ENCODE results near the gene GTF3C4.

GTF3C4 gene

DNA sequence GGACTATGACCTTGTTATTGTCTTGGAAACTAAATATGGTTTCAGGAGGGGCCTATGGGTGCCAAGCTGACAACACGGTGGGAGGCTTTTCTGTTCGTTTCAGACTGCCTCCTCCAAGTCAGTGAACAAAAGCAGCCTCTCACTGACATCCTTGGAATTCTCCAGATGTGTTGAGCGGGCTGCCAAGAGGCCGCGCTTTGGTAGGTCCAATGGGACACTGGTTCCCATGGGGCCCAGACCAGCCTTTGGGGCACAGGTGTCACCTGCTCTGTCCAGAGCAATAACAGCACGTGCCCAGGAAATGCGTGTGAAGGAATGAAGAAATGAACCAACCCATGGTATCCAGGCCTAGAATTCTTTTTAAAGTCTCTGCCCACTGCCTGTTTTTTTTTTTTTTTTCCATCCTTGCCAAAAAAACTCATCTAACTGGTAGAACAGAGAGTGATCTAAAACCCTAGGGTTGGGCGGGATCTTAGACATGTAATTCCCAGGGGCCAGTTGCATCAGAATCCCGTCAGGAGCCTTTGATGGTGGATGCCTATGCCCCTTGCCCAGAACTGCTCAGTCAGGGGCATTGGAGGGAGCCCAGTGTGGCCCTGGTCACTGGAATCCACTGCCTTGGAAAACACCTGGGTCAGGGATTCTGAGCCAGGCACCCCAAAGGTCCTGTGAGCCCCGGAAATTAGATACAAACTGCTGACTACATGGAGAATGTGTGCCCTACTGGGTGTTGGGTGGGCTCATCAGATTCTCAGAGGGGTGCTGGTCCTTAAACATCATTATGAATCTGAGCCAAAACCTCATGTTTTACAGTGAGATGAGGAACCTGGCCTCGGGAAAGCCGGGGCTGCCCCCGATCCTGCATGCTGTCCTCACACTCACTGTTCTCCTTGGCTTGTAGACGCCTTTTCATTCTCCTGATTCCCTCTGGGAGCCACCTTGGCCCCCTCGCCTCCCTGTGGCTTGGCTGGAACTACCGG lies 60.1 kb downstream of the GTF3C4 start:
- FAIRE-seq, result no peak
- no peak for DNase-seq (ENCODE audit: low spot score)

DNA sequence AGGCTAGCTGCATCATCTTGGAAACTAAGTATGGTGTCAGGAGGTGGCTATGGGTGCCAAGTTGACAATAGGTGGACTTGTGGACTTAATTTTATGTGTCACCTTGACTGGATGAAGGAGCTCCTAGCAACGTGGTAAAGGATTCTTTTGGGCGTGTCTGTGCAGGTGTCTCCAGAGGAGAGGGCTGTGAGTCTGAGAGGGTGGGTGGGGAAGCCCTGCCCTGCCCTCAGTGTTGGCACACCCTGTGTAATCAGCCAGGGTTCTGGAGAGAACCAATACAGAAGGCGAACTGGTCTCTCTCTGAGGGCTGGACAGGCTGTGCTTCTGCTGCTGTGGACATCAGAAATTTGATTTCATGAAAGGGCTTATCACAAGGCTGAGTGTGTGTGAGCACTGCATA lies 61.0 kb downstream of the GTF3C4 start:
- DNase-seq (ENCODE audit: low spot score) (no peak), FAIRE-seq (no peak)

DNA sequence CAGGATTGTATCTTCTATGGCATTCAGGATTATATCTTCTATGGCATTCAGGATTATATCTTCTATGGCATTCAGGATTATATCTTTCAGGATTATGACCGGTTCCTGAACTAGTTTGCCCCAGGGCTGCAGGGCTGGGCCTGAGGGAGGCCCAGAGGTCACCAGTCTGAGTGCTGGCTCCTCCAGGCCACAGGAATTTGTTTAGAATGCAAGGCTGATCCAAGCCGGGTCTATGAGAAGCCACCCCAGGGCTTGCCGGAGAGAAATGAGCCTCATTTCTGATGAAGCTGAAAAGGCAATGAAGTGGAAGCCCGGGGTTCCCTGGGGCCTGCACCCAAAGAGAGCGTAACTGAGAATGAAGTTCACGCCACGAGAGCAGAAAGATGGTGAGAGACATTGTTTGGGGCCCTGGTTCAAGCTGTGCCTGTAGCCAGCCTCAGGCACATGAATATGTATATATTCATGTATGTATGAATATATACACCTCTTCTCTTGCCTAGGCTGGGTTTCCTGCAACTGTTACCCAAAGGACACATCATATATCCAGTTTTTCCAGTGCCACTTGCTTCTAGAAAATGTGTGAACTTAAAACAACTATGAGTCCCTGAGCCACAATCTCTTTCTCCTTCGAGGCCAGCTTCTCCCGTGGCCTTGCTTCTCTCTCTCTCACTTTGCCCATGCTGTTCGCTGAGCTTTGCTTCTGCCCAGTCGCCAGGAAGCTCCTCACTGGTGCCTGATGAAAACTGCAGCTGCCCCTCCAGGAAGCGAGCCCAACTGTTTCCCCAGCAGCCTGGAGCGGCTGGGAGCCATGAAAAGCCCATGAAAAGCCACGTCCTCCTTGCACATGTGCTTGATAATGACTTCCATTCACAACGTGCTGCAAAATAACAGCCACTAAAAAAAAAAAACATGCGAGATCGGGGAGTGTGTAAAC lies 62.3 kb downstream of the GTF3C4 start:
- FAIRE-seq (no peak), DNase-seq (ENCODE audit: low spot score) (no peak)

DNA sequence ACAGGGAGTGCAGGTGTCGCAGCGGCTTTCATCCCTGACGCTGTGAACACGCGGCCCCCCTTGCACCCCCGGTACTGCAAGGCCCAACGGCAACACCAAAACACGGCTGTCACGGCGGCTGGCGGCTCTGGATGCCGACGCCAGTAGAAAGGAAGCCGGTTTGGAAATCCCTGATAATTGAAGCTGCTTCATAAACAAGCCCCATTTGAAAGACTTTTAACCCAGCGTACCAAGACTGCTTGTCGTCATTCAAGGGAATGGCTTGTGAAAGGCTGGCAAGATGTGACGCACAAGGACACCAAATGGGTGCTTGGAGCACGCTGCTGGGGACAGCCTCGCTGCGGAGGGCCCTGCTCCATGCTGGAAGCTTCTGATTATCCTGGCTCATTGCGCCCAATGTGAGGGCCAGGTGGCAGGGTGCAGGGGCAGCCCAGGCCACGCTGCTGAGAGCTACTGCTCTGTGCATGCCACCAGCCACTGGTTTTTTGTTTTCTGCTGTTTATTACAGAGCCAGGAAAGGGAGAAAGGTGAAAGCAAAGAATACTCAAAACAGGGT lies 63.1 kb downstream of the GTF3C4 start:
- DNase-seq (ENCODE audit: low spot score) (no peak), FAIRE-seq (no peak)

DNA sequence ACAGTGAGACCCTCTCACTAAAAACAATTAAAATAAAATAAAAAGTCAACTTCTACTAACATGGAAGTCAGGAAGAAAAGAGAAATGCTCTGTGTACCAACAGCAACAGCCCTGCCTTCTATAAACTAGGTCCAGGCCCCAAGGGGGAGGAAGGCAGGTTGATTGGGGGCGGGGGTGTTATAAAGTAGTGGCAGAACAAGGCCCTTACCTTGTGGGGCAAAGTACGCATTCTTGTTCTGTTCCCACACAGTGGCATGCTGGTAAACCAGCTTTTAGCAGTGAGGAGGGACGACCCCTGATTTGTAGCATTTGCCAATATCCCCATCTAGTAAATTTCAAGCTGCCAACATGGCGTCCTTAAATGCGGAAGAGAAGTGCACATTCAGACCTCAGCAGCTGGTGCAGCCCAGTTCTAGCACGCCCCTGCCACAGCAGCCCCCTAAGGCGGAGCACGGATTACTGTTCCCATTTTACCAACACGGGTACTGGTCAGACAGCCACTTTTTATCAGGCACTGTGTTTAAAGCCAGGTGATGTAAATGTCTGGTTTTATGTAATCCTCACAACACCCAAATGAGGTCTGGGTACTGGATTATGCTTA lies 69.5 kb downstream of the GTF3C4 start:
- FAIRE-seq (no peak), DNase-seq (ENCODE audit: low spot score) (no peak)

DNA sequence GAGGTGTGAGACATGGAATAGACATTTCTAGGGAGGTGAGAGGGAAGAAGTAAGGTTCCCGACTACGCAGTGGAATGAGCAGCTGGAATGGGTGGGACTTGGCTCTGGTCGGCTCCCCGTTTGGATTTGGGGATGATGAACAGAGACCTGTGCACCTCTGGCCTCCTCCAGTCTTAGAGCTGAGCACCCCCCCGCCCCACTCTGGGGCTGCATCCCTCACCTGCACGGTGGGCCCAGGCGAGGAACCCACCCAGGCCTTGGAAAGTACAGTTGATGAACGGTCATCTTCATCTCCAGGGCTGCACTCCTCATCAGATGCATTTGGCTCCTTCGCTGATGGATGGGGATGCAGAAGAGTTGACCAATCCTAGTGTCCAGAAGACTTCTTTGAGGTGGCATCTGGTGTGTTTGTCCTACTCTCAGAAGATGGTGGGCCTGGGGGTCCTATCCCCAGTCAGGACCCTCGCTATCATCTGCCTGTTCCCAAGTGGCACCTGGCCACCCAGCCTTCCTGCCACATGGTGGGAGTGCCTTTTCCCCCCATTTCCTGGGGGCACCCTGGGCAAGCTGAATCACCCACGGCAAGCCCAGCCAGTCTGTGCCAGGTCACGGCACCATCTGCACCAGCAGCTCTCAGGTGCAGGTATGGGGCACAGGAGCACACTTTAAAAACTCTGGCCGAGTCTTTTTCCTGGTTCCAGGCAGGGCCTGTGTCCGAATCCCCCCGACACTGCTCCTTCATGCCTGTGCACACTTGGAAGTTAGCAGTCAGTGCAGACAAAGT lies 70.5 kb downstream of the GTF3C4 start:
- FAIRE-seq, result no peak

DNA sequence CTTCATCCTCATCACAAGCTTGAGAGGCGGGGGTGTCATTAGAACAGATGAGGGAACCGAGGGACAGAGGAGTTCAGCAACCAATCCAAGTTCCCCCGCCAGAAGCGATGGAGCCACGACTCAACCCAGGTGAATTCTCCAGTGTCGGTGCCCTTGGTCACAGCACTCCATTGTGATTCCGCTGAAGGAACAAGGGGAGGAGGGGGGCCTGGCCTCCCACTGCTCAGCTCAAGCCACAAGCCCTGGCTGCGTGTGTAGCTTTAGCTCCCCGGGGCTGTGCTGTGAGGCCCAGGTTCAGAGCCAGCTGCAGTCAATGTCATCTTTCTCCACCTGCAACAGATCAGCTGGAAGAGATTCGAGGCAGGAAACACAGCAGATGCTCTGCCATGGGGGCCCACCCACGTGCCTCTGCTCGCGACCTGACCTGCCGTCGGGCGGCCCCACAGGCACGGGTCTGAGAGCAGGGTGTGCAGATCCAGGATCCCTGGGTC lies 72.6 kb downstream of the GTF3C4 start:
- DNase-seq (ENCODE audit: low spot score) (no peak), FAIRE-seq (no peak)

More for the DNA sequence above, 70.5 kb downstream of the GTF3C4 start:
- DNase-seq (ENCODE audit: low spot score), result no peak

DNA sequence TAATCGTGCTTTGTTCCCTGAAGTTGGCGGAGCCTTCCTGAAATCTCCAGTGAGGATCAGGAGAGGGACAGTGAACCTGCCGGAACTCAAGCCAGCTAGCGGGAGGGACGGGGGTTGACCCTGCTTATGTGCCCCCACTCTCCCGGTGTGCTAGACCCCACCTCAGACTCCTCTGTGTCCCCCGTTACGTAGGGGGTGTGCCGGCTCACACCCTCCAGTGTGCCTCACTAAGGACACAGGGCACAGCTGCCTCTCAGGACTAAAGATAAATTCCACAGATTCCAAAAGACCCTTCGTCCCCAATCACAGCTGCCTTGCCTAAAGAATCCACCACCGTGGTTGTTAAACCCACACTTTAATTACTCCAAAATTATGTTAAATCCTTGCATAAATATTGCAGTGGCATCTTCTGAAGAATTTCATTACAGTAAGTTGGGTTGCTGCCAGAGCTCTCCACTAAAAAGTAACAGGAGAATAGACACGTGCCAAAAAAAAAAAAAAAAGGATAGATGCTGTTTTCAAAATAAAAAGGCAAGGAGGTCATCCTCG lies 73.7 kb downstream of the GTF3C4 start:
- DNase-seq (ENCODE audit: low spot score), result no peak
- no peak for FAIRE-seq

Measured in RCC 7860 (cell line).